ENCODE data around the gene CARD14.
"Not testable (repeated sequence)": the region's sequence is repeated elsewhere in the genome, so short reads cannot be mapped to it uniquely, and the experiment has no call there.

The CARD14 gene

DNA sequence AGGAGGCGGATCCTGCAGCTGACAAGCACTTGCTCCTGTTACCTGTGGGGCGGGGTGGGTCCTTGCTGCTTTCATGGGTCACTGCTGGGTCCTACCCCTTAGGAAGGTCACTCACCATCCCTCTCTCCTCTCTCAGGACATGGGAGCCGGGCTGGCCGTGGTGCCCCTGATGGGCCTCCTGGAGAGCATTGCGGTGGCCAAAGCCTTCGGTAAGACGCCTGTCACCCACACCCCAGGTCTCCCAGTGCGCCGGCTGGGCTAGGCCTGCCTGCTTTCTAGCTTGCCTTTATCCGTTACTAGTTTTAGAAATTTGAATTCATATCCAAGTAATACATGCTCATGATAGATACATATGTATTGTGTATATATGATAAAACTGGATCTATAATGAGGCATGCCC is 67.6 kb downstream of the CARD14 start:
- H3K4me3 ChIP-seq (replicated peaks; ENCODE audit: low read depth, low read length): no peak overlapping the region
- no peak for DNase-seq (ENCODE audit: extremely low read depth, low read depth)
- TF ChIP-seq, protein P1, sequence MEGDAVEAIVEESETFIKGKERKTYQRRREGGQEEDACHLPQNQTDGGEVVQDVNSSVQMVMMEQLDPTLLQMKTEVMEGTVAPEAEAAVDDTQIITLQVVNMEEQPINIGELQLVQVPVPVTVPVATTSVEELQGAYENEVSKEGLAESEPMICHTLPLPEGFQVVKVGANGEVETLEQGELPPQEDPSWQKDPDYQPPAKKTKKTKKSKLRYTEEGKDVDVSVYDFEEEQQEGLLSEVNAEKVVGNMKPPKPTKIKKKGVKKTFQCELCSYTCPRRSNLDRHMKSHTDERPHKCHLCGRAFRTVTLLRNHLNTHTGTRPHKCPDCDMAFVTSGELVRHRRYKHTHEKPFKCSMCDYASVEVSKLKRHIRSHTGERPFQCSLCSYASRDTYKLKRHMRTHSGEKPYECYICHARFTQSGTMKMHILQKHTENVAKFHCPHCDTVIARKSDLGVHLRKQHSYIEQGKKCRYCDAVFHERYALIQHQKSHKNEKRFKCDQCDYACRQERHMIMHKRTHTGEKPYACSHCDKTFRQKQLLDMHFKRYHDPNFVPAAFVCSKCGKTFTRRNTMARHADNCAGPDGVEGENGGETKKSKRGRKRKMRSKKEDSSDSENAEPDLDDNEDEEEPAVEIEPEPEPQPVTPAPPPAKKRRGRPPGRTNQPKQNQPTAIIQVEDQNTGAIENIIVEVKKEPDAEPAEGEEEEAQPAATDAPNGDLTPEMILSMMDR (IDR thresholded peaks at IDR 0.05; ENCODE audit: low read depth, low read length, missing control alignments): no peak

DNA sequence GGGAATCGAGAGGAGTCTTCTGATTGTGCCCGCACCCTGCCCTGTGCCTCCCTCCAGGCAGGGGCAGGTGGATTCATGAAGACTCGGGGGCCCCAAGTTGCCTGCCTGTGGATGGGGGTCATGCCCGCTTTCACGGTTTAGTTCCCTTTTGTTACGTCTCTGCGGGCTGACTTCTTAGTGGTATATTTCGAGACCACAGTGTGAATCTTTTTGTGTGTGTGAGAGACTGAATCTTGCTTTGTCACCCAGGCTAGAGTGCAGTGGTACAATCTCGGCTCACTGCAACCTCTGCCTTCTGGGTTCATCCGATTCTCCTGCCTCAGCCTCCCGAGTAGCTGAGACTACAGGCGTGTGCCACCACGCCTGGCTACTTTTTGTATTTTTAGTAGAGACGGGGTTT is 72.7 kb downstream of the CARD14 start:
- TF ChIP-seq, protein P1 (IDR thresholded peaks at IDR 0.05; ENCODE audit: low read depth, low read length, missing control alignments): no peak
- DNase-seq (ENCODE audit: extremely low read depth, low read depth): no peak
- no peak overlapping the region for H3K4me3 ChIP-seq (replicated peaks; ENCODE audit: low read depth, low read length)

DNA sequence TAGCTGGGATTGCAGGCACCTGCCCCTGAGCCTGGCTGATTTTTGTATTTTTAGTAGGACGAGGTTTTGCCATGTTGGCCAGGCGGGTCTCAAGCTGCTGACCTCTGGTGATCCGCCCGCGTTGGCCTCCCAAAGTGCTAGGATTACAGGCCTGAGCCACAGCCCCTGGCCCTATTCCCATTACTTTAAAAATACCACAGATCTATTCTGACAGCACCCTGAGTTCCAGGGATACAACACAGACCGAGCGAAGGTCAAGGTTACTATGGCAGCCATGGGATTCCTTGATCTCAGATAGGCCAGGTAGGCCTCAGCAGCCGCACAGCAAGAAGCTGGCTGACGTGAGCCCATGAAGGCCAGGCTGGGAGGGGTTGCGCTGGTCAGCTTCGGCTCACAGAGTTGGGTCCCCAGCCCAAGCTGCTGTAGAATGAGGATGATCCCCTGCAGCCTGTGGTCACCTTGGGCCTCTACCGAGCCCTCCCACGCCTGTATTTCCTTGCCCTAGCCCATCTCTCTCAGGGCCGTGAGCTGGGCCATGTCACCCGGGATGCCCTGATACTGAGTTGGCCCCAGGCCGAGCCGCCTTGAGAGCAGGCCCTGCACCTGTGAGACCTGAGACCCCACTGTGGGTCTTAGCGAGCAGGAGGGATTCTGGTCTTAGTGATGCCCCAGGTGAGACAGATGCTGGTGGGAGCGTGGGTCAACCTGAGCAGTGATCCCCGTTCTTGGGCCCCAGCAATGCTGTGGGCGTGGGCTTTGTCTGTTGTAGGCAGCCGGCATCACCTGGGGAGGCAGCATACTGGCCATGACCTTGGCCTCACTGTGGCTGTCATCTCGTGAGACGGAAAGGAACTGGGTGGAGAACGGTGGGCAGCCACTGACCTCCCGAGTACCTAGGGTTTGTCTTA is 74.0 kb downstream of the CARD14 start:
- no peak overlapping the region for H3K4me3 ChIP-seq (replicated peaks; ENCODE audit: low read depth, low read length)
- TF ChIP-seq, protein P1 (IDR thresholded peaks at IDR 0.05; ENCODE audit: low read depth, low read length, missing control alignments): no peak
- no peak for DNase-seq (ENCODE audit: extremely low read depth, low read depth)

DNA sequence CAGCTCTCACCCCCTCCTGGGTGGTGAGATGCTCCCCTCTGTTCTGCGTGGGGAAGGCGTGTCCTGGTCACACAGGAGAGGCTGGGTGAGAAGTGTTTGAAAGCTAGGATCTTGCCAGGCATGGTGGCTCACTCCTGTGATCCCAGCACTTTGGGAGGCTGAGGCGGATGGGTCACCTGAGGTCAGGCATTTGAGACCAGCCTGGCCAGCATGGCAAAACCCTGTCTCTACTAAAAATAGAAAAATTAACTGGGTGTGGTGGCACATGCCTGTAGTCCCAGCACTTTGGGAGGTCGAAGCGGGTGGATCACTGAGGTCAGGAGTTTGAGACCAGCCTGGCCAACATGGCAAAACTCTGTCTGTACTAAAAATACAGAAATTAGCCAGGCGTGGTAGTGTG is 74.6 kb downstream of the CARD14 start:
- DNase-seq (ENCODE audit: extremely low read depth, low read depth); H3K4me3 ChIP-seq (replicated peaks; ENCODE audit: low read depth, low read length): not testable (repeated sequence)

DNA sequence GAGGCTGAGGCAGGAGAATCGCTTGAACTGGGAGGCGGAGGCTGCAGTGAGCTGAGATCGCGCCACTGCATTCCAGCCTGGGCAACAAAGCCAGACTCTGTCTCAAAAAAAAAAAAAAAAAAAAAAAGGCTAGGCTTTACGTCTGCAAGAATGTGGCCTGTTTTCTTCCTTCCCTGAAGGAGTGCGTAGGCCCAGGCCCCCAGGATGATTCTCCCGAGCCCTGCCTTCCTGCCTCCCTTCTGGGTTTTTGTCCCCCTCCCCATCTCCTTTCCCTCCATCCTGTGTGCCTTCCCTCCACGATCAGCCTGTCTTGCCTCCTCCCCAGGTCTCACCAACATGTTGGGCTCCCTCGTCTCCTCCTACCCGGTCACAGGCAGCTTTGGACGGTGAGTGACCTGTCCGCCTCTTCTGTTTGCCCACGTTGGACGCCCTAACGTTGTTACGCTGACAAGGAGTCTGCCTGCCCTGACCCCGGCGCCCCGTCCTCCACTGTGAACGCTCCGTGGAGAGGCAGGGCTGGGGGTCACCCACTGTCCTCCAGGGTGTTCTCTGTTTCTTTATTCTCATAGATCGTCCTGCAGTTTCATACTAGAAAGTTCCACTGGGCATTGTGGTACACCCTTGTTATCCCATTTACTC is 75.2 kb downstream of the CARD14 start:
- DNase-seq (ENCODE audit: extremely low read depth, low read depth): no peak
- TF ChIP-seq, protein P1 (IDR thresholded peaks at IDR 0.05; ENCODE audit: low read depth, low read length, missing control alignments): no peak
- no peak overlapping the region for H3K4me3 ChIP-seq (replicated peaks; ENCODE audit: low read depth, low read length)

DNA sequence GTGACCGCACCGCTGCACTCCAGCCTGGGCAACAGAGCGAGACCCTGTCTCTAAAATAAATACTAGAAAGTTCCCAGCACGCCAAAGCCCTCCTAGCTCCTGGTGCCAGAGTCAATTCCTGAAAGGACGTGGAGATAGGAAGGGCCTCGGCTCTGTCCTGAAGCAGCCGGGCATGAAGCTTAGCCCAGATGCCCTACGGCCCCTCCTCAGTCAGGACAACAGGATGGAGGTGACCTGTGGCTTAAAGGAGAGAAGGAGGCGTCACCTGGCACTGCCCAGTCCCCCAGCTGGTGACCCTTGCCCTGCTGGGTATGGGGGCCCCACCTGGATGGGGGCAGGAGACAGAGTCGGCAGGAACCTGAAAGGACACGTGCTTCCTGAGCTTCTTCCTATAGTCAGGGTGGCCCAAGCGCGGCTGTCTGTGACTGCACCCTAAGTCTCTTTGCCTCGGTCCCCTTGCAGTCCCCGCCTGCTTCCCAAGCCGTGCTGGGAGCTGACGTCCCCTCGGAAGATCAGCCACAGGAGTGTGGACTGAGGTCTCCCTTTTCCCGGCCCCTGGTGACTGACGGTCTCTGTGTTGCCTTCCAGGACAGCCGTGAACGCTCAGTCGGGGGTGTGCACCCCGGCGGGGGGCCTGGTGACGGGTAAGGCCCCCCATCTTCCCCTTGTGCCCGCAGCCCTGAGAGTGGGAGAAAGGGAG is 75.9 kb downstream of the CARD14 start:
- DNase-seq (ENCODE audit: extremely low read depth, low read depth): no peak
- H3K4me3 ChIP-seq (replicated peaks; ENCODE audit: low read depth, low read length): no peak overlapping the region

More for the DNA sequence above, 75.9 kb downstream of the CARD14 start:
- TF ChIP-seq, protein P1 (IDR thresholded peaks at IDR 0.05; ENCODE audit: low read depth, low read length, missing control alignments): no peak
